ENCODE measurements around the gene ATP5IF1. TPM values are rescaled to one million over a fixed set of nuclear protein-coding genes. Genes with fewer than 3 reads are reported as not detected.
A peak's percentile ranks its signal among the peaks of the same experiment; 100 is the strongest.

The ATP5IF1 gene
- total and polyA plus RNA-seq, 9 of the 15 experiments (the other 6 are each of a cell fraction or from before 2014, with no cell fraction given): 292 to 1,422 (median 388) TPM

- TF ChIP-seq ZBTB17 (CRISPR knock-in tag; IDR thresholded peaks at IDR 0.05): 0 out of 2 replicates have a peak, but pooled peaks have one; percentile 25
- TF ChIP-seq EP300 (IDR thresholded peaks at IDR 0.05; ENCODE audit: low read length): peak; percentile 64
- TF ChIP-seq ARID3A (IDR thresholded peaks at IDR 0.05; ENCODE audit: borderline replicate concordance, low read depth, low read length): peak; percentile 38; the same call in 1 of the 2 replicates
- TF ChIP-seq E2F6 (IDR thresholded peaks at IDR 0.05; ENCODE audit: borderline replicate concordance in 1 of 2, extremely low read depth in 1 of 2, insufficient read depth in 1 of 2, insufficient read length in 1 of 2, low read depth in 1 of 2, low read length in 1 of 2, poor library complexity in 1 of 2, severe bottlenecking in 1 of 2): no peak
- TF ChIP-seq JUND (IDR thresholded peaks at IDR 0.05; ENCODE audit: borderline replicate concordance, low read depth, low read length): 0 out of 2 replicates have a peak, but pooled peaks have one; percentile 10
- no peak for TF ChIP-seq JUND (tag; IDR thresholded peaks at IDR 0.05; ENCODE audit: borderline replicate concordance, low read depth, low read length)
- TF ChIP-seq TOE1 (IDR thresholded peaks at IDR 0.05; ENCODE audit: borderline replicate concordance): 0 out of 2 replicates have a peak, but pooled peaks have one; percentile 36
- TF ChIP-seq TOE1 (CRISPR knock-in tag; IDR thresholded peaks at IDR 0.05; ENCODE audit: borderline replicate concordance, low read depth): 0 out of 2 replicates have a peak, but pooled peaks have one; percentile 28
- peak; percentile 94 for TF ChIP-seq ADNP (tag; IDR thresholded peaks at IDR 0.05)
- TF ChIP-seq HES1 (IDR thresholded peaks at IDR 0.05; ENCODE audit: low read depth): peak; percentile 68; the same call in 1 of the 2 replicates
- 0 out of 2 replicates have a peak, but pooled peaks have one; percentile 43 for TF ChIP-seq ZNF12 (CRISPR knock-in tag; IDR thresholded peaks at IDR 0.05)
- TF ChIP-seq ZNF592 (IDR thresholded peaks at IDR 0.05): 0 out of 2 replicates have a peak, but pooled peaks have one; percentile 43
- TF ChIP-seq PRMT5 (CRISPR knock-in tag; IDR thresholded peaks at IDR 0.05): no peak
- TF ChIP-seq TRIM28 (IDR thresholded peaks at IDR 0.05): no peak
- TF ChIP-seq SMARCA4 (IDR thresholded peaks at IDR 0.05): peak; percentile 70; the same call in 1 of the 2 replicates
- 0 out of 4 replicates have a peak, but pooled peaks of 1 of the 2 experiments have one; percentile 12 for TF ChIP-seq RAD21 (CRISPR knock-in tag; conservative IDR thresholded peaks at IDR 0.05 in 1 of 2, IDR thresholded peaks at IDR 0.05 in 1 of 2)
- no peak for TF ChIP-seq ZNF311 (CRISPR knock-in tag; IDR thresholded peaks at IDR 0.05)
- peak; percentile 87 for TF ChIP-seq TEAD4 (IDR thresholded peaks at IDR 0.05; ENCODE audit: low read length)
- TF ChIP-seq TEAD4 (CRISPR knock-in tag; IDR thresholded peaks at IDR 0.05; ENCODE audit: borderline replicate concordance): no peak
Observed at GRCh38 chr1:28256197-28256827, 20.4 kb downstream of the ATP5IF1 start (continued).

Measured in K562 (cell line).